Upper lobe of left lung (tissue), 4 donors: Measurements from ENCODE around the gene PDE6A.

Experiments
- CTCF ChIP-seq, 6 experiments: fragments of 450-650 bp in 4 of 6; fragments of 200-600 bp in 2 of 6; sonication (generic) in 2 of 6; IDR thresholded peaks; one replicate each; pipeline ENCODE4 v1.5.1; 2016 to 2019; ENCODE audit warnings: antibody characterized with exemption in 6 of 6
- EP300 ChIP-seq, 4 donors: sonication (generic); formaldehyde crosslinking; IDR thresholded peaks; one replicate each; pipeline ENCODE4 v1.5.1; 2017; ENCODE audit warnings: antibody characterized with exemption in 4 of 4, control low read depth in 2 of 4
- POLR2A ChIP-seq, 4 donors: fragments of 450-650 bp; IDR thresholded peaks; one replicate each; pipeline ENCODE4 v1.5.1; 2016 to 2017; ENCODE audit warnings: antibody characterized with exemption in 4 of 4, mild to moderate bottlenecking in 2 of 4

- TF ChIP-seq POLR2A (IDR thresholded peaks at IDR 0.05) (no peak), CTCF (IDR thresholded peaks at IDR 0.05) (no peak), EP300 (IDR thresholded peaks at IDR 0.05) (no peak)
Measured at GRCh38 chr5:149883550-149883949, 61.0 kb downstream of the PDE6A start.
